Limb (tissue), 2 donors: ENCODE measurements around the gene ADI1.
A peak's percentile ranks its signal among the peaks of the same experiment; 100 is the strongest.

Experiments
- DNase-seq, 2 donors: peaks; one replicate each; pipeline ENCODE4 v3.0.0-alpha.2; 2016; ENCODE audit errors: extremely low spot score in 2 of 2

ADI1 gene, protein sequence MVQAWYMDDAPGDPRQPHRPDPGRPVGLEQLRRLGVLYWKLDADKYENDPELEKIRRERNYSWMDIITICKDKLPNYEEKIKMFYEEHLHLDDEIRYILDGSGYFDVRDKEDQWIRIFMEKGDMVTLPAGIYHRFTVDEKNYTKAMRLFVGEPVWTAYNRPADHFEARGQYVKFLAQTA

DNA sequence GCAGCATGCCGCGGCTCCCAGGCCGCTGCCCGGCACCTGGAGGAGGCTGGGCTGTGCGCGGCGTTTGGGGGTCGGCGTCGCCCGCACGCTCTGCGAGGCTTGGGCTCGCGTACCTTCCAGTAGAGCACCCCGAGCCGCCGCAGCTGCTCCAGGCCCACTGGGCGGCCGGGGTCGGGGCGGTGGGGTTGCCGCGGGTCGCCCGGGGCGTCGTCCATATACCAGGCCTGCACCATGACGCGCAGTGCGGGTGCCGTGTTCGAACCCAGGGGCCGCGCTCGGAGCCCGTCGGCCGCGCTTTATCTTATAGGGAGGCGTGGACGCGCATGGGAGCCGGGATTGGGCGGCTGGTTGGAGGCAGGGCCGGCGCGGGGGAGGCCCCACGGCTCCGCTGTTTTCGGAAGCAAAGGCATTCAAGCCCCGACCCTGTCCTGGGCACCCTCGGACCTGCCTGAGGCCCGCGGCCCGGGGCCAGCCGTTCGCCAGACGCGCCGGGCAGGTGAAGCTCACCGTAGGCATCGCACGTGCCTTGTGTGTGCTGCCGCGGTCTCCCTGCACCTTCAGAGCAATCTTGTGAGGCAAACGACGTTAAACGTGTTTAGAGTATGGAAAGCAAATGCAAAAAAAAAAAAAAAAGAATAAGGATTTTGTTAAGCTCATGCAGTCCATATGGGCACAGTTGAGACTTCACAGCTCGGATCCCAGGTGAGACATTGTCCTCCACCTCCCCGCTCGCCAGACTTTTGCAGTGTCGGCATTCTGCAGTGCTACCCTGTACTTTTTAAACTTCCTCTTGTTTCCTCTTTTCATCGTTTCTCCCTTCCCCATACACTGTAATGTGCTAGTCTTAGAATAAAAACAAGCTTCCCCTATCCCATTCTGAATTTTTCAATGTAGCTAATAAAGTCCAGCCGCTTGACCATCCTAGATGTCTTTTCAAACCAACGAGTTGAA lies at the start of gene ADI1:
TSS of gene ADI1 (minus strand) at position 277 of the 951 bp plus-strand sequence. CDS start at position 233, 44 bp downstream.
- DNase-seq = peak; percentile 81 to 89

GRCh38 chr2:3566806-3567205 lies 47.5 kb upstream of the ADI1 start:
- DNase-seq = no peak

- DNase-seq = no peak
Measured at GRCh38 chr2:3565117-3565516, 45.8 kb upstream of the ADI1 start.

DNA sequence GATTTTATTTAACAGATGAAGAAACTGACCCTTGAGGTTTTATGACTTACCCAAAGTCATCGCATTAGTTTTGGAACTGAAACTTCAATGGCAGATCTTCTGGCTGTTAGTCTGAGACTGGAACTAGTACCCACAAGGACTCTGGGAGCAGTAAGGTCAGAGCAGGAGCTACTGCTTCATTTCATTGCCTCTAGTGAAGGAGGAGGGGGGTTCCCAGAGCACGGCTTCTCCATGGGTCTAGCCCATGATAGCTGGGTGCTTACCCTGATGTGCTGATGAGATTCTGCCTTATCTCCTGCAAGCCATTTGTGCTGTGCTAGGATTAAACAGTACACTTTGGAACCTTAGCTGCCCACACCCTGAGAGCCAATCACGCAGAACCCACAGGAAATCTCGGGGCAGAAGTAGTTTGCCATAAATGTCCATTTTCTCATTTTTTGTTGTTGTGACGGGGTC lies 44.2 kb upstream of the ADI1 start:
- no peak for DNase-seq

GRCh38 chr2:3558205-3559014 lies 39.1 kb upstream of the ADI1 start, which contains the start of gene RNASEH1:
Gene RNASEH1, minus strand, starts transcription at chr2:3558333. Its CDS starts 73 bp downstream, at chr2:3558260.
- DNase-seq = peak; percentile 98 to 99

DNA sequence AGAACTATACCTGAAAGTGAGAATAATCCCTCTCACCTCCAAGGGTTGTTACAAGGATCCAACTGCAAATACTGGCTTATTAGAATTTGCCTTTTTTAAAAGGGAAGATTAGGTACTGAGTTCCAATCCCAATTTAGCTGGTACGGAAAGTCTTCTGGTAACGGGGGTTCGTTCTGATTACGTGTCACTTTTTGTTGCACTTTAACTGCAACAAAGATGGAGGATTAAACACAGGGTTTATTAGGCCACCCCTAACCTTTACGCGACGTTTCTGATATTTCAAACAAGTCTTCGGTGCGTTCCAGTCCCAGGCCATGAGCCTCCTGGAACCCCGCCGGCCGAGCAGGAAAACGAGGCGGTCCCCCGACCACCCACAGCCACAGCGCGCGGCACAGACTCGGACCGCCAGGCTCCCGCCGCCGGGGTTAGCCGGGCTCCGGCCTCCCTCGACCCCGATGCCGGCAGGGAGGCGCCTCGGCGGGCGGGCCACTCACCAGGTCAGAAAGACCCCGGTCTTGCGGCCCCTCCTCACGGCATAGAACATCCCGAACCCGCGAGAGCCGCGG lies 38.4 kb upstream of the ADI1 start:
- peak in 1 of 2 donors; percentile 2 for DNase-seq

GRCh38 chr2:3553946-3554345 lies 34.6 kb upstream of the ADI1 start:
- no peak for DNase-seq

GRCh38 chr2:3547915-3548314 lies 28.6 kb upstream of the ADI1 start:
- no peak for DNase-seq

DNA sequence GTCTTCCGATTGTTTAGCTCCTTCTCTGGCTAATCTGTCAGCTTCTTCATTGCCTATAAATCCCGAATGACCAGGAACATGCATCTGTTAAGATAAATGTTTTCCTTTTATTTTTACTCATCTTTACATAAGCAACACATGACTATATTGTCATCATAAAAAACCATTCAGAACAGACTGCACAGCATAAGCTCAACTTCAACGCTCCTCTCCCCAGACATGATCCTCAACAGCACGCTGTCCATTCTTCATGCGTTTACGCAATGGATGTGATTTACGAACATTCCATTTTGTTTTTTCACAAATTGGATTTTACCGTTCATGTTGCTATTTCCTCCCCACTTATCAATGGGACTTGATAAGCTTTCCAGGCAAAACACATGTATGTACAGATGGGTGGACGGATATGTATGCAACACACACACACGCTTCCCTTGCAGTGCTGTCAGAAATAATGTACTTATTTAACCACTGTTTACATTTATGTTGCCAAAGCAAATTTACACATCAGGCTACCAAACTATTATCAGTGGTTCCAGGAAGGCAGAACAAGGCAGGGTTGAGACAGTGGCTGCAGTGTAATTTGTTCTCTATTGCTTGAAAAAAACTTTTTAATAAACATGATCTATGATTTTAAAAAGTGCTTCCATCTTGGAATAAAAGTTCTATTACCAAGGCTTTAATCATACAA lies 26.6 kb upstream of the ADI1 start:
- DNase-seq = no peak

GRCh38 chr2:3543023-3543683 lies 23.8 kb upstream of the ADI1 start:
- no peak for DNase-seq

DNA sequence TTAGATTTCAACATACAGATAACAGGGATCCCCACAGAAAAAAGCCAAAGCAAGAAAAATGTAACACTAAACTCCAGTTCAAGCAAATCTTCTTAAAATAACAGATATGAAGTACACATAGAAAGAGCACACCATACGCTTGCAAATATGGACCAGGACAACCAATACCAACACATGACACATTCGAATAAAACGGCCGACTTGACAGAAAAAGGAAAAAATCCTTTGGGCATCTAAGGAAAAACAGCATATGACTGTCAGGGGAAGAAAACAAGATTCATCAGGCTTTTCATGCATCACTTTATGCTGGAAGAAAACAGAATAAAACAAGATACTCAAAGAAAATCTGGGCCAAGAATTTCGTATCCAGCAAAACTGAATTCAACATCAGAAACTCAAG lies 22.8 kb upstream of the ADI1 start:
- no peak for DNase-seq

DNA sequence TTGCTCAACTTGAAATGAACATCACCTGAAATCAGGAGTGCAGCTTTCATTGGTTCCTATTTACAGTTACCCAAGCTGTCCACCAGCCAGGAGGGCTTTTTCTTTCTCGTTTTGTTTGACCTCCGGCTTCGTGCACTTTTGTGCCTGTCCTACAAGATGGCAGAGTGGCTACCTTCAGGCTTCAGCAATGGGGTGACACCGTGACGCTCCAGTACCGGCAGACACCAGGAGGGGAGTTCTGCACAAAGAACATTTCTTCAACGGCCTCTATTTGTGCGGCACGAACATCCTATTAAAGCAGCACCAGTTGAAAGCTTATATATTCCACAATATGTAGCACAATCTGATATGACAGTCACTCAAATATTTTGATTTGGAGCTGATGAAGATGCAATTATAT lies 20.5 kb upstream of the ADI1 start:
- no peak for DNase-seq

GRCh38 chr2:3536682-3537632 lies 17.6 kb upstream of the ADI1 start:
- DNase-seq = no peak

DNA sequence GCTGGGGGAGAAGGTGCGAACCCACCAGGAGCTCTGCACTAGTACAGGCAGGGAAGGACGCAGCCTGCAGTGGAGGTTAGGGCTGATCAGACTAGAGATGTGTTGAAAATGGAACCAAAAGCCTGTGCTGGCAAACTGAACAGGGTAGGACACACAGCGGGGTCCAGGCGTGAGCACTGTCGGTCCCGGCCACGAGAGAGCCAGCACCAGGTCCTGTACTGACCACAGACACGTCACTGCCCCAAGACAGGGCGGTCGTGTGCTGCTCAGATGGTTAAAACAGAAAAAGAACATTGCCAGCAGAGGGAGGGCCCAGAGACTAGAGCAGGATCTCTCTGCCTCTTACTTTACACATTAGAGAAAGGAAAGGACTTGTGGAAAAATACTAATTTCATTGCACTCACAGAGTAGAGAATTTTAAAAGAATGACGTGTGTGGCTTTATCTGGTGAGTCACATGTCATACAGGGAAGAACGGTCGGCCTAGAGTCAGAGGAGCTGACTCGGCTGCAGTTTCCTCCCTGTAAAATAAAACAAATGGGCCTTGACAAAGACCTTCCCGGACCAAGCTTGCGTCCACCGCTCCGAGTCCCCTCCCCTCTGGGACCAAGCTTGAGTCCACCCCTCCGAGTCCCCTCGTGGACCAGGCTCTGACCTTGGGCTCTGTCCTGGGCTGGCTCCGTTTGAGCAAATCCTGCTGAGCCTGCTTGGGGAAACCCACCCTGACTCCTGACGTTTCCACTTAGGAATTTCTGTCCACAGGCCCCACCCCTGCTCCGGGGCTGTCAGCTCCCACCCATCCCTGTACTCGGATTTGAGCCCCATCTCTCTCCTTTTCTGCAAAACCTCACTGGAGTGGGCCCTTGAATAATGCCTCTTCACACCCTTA lies 16.7 kb upstream of the ADI1 start:
- peak in 1 of 2 donors; percentile 74 for DNase-seq

GRCh38 chr2:3535467-3535793 lies 16.1 kb upstream of the ADI1 start:
- no peak for DNase-seq

- no peak for DNase-seq
Measured at GRCh38 chr2:3534251-3534814, 15.0 kb upstream of the ADI1 start.

GRCh38 chr2:3533836-3534235 lies 14.5 kb upstream of the ADI1 start:
- no peak for DNase-seq

DNA sequence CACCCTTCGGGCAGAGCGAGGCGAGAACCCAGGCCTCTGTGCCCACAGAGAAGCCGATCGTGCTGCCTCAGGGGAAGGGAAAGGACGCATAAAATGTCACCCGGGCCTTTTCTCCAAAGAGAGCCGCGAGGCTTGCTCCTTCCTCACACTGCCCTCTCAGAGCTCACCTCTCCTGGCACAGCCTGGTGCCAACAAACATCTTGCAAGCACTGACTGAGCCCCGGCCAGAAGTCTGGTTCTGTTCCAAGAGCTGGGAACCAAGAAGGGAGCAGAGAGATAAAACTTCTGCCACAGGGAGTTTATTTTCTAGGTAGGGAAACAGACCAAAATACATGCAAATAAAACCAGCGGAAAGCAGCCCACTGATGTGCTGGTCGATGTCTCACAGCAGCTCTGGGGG lies 13.6 kb upstream of the ADI1 start:
- no peak for DNase-seq
